Activated naive CD4-positive, alpha-beta T cell treated with anti-CD3 and anti-CD28 coated beads, Interleukin-2, amount 50 U/mL, for 72 hours (primary cell): Measurements from ENCODE around the gene COX14. TPM values are rescaled to one million over a fixed set of nuclear protein-coding genes. Genes with fewer than 3 reads are reported as not detected.
"Not testable (repeated sequence)": the region's sequence is repeated elsewhere in the genome, so short reads cannot be mapped to it uniquely, and the experiment has no call there.

Experiments
- ATAC-seq, 2 donors: fragments of 150-1000 bp; cut with Tn5 transposase; 2 replicates each; pipeline ENCODE4 v1.10.0; 2021; ENCODE audit warnings: mild to moderate bottlenecking in 2 of 2, moderate library complexity in 2 of 2
- DNase-seq, 2 donors: peaks; one replicate each; pipeline ENCODE4 v3.0.0; 2021 to 2022; ENCODE audit warnings: low spot score in 2 of 2
- H3K27ac Mint-ChIP-seq, 2 donors: one replicate each; pipeline ENCODE4 v1.8.0; 2022; ENCODE audit warnings: mild to moderate bottlenecking in 2 of 2, mixed read lengths in 2 of 2
- H3K36me3 Mint-ChIP-seq, 2 donors: one replicate each; pipeline ENCODE4 v1.8.0; 2022; ENCODE audit warnings: mixed read lengths in 2 of 2
- H3K9me3 Mint-ChIP-seq, 2 donors: one replicate each; pipeline ENCODE4 v1.8.0; 2022; ENCODE audit warnings: mixed read lengths in 2 of 2
- total RNA-seq, 2 donors: library from RNA; stranded (reverse); gene quantifications; one replicate each; pipeline ENCODE4 v1.2.3, GENCODE V29; 2022

The COX14 gene
- total RNA-seq, 2 donors from 2014 or later: 46.0 to 48.5 TPM

DNA sequence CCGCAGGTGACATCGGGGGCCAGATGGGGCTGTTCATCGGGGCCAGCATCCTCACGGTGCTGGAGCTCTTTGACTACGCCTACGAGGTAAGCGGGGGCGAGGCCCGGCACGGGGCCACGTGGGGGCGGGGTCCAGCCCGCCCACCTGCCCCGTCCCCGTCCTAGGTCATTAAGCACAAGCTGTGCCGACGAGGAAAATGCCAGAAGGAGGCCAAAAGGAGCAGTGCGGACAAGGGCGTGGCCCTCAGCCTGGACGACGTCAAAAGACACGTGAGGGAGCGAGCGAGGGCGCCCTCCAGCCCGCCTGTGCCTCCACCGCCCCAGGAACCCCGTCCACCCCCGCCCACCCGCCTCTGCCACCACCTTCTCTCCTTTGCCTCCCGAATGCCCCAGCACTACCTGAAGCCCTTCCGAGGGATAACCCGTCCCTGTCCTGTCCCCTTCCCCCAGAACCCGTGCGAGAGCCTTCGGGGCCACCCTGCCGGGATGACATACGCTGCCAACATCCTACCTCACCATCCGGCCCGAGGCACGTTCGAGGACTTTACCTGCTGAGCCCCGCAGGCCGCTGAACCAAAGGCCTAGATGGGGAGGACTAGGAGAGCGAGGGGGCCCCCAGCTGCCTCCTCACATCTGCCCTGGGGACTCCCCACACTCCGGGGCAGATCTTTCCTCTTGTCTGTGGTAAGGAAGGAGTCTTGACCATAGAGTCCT lies 30.8 kb upstream of the COX14 start:
- ATAC-seq: no peak
- Mint-ChIP-seq H3K27ac (peak overlapping the region in 1 of 2 donors; percentile 88), H3K9me3 (no peaks in the 10 kb centered on the region), H3K36me3 (no peaks in the 10 kb centered on the region)
- no peak for DNase-seq

DNA sequence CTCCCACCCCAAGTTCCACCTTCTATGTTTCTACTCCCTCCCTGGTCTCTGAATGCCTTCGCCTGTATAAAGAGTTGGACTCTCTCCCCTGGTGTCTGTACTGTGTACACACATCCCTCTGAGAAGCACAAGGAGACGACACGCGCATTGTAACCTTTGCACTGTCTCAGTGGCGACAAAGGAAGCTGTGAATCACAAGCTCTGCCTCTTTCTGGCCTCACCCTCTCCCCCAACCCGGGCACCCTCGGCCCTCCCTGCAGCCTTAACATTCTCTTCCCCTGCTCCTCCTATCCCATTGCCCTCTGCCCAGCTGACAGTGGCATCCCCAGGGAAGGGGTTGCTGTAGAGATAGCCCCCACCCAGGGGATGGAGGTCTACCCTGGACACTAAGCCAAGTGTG lies 29.4 kb upstream of the COX14 start:
- no peaks in the 10 kb centered on the region for H3K36me3 Mint-ChIP-seq
- H3K9me3 Mint-ChIP-seq: no peaks in the 10 kb centered on the region
- no peak for DNase-seq
- peak overlapping the region in 1 of 2 donors; percentile 88 for H3K27ac Mint-ChIP-seq
- ATAC-seq: no peak

DNA sequence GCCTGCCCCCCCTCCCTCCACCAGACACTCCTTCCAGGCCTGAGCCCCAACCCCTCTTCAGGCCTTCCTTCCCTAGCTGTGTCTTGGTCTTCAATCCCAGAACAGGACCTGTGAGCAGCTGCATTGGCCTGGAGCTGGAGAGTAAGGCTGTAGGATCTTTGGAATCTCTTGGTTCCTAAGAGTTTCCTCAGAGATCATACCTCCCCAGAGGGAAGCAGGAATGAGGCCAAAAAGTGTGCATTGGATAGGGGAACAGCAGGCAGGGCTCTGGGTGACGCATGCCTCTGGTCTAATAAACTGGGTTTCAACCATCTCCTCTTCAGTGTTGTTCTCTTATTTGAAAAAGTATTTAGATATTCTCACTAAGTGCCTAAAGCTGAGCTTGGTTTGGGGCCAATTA lies 28.7 kb upstream of the COX14 start:
- peak overlapping the region; percentile 79 to 88 for H3K27ac Mint-ChIP-seq
- no peaks in the 10 kb centered on the region for H3K9me3 Mint-ChIP-seq
- H3K36me3 Mint-ChIP-seq: no peaks in the 10 kb centered on the region
- DNase-seq (no peak), ATAC-seq (no peak)

DNA sequence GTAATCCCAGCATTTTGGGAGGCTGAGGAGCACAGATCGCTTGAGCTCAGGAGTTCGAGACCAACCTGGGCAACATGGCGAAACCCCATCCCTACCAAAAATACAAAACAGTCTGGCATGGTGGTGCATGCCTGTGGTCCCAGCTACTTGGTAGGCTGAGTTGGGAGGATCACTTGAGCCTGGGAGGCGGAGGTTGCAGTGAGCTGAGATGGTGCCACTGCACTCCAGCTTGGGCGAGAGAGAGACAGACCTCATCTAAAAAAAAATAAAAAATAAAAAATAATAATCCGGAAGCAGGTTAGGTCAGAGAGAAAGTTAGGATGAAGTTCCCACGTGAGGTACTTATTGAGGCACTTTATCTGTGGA lies 27.6 kb upstream of the COX14 start:
- DNase-seq, H3K9me3 Mint-ChIP-seq, H3K36me3 Mint-ChIP-seq, ATAC-seq: not testable (repeated sequence)
- peak overlapping the region; percentile 94 for H3K27ac Mint-ChIP-seq

DNA sequence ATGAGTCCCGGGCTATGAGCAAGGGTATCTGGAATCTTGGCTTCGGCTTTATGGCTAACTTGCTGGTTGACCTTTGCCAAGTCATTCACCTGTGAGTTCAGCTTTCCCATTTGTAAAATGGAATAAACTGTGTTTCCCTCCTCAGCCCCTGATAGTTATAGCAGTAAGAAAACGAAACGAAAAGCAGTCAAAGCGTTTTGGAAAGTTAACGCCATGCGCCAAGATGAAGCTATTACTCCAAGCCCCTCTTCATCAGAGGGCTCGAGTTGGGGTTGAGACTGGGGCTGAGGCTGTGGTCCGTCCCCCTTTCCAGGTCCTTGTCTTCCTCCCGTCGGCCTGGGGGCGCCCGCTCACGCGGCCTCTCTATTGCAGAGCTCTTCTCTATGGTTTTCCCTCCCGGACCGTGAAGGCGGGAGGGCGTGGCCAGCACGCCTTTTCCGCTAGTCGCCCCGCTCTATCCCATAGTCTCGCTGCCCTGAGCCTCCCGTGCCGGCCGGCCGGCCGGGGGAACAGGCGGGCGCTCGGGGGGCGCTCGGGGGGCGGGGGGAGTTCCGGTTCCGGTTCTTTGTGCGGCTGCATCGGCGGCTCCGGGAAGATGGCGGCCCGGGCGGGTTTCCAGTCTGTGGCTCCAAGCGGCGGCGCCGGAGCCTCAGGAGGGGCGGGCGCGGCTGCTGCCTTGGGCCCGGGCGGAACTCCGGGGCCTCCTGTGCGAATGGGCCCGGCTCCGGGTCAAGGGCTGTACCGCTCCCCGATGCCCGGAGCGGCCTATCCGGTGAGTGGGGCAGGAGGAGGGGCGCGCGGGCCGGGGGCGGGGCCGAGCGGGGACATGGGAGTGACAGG lies 27.0 kb upstream of the COX14 start, which contains the start of gene SMARCD1:
TSS of gene SMARCD1 (plus strand) at position 568 of the 840 bp plus-strand sequence. CDS start at position 596, 28 bp downstream.
- ATAC-seq: peak; percentile 87 to 94
- Mint-ChIP-seq H3K36me3 (no peaks in the 10 kb centered on the region), H3K9me3 (no peaks in the 10 kb centered on the region), H3K27ac (peak within 1 kb of the TSS; percentile 94)
- peak; percentile 79 to 81 for DNase-seq

DNA sequence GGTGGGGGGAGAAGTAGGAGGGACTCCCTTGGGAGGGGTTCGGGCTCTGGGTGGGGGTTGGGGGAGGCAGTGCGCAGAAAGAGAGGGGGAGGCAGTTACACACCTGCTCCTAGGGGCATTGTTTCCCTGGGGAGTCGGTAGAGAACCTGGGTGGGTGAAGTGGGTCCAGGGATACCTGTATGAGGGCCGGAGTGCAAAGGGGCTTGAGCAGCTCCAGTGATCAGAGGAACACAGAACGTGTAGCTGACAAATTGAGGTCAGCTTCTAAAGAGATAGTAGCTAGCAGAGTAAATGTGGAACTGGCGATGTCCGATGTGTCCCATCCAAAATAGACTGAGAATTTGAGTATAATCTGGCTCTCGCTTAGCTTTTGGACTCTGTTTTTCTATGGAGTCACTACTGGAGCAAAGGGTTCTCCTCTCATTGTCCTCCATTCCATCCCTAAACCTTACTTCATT lies 26.4 kb upstream of the COX14 start:
- DNase-seq (no peak), ATAC-seq (no peak)
- H3K27ac Mint-ChIP-seq: peak overlapping the region; percentile 78 to 94
- no peaks in the 10 kb centered on the region for H3K36me3 Mint-ChIP-seq
- H3K9me3 Mint-ChIP-seq: no peaks in the 10 kb centered on the region

DNA sequence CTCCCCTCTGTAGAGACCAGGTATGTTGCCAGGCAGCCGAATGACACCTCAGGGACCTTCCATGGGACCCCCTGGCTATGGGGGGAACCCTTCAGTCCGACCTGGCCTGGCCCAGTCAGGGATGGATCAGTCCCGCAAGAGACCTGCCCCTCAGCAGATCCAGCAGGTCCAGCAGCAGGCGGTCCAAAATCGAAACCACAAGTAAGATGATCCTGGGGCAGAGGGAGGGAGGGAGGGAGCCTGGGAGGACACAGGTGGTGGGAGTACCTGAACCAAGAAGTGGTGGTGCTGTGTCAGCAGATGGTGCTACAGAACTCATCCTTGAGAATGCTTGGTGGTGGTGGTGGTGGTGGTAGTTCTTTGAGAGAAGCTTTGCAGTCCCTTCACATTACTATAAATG lies 25.9 kb upstream of the COX14 start:
- no peak for ATAC-seq
- Mint-ChIP-seq H3K9me3 (no peaks in the 10 kb centered on the region), H3K36me3 (no peaks in the 10 kb centered on the region), H3K27ac (peak overlapping the region; percentile 2 to 94)
- DNase-seq: no peak

DNA sequence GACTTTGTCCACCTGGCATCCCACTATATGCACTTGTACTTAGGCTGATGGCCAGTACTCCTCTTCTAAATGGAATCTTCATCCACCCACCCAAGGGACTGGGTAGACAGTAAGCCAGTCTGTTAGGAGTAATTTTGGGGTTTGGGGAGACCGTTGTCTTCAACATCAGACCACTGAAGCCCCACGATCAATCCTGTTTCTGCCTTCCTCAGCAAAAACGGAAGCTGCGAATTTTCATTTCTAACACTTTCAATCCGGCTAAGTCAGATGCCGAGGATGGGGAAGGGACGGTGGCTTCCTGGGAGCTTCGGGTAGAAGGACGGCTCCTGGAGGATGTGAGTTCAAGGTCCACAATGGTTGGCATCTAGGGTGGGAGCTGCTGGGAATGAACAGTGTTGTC lies 24.9 kb upstream of the COX14 start:
- ATAC-seq (no peak), DNase-seq (no peak)
- Mint-ChIP-seq H3K9me3 (no peaks in the 10 kb centered on the region), H3K36me3 (no peaks in the 10 kb centered on the region), H3K27ac (peak overlapping the region; percentile 82 to 94)

DNA sequence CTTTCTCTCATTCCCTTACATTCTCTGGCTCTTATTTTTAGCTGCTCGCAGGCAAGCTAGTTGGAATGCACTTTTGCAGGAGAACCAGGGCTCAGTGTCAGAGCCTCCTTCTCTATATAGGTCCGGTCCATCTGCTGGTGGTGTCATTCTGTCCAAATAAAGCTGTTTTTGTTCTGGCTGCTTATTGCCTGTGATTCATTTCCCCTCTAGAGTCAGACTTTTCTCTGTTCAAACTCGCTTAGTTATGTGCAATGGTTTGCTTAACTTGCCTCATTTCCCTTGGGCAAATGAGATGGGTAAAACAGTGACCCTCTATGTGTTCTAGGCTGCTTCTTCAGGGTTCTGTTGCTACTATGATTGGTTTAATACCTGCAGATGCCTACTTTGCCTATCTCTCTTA lies 24.0 kb upstream of the COX14 start:
- H3K9me3 Mint-ChIP-seq: no peaks in the 10 kb centered on the region
- no peak for ATAC-seq

DNA sequence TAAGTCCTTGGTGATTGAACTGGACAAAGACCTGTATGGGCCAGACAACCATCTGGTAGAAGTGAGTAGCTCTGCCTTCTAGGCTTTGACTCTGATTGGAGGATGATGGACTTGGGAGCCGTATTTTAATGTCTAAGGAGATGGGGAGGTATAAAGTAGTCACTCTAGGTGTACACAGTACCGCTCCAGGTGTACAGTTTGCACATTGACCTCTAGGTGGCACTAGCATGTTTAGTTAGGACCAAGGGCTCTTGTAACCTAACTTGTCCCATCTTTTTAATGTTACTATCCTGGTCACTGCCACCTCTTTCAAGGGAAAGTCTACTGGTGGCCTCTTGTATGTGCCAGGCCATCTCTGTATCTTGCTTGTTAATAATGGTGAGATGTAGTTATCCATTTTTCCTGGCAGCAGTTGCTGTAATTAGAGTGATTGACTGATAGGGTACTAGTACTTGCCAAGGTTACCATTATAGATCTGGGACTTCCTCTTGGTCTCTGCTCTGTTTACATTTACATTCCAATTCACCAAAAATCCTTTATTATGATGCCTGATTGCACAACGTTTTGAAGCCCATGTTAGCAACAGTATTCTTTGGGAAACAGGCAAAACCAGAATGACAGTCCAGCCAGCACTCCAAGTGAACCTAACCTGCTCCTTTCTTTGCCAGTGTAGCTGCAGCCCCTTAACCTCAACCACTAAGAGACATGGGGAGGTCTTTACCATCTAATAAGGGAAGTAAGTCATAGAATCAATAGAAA lies 23.3 kb upstream of the COX14 start:
- peak; percentile 37 to 56 for ATAC-seq
- Mint-ChIP-seq H3K9me3 (no peaks in the 10 kb centered on the region), H3K27ac (peak overlapping the region in 1 of 2 donors; percentile 23), H3K36me3 (no peaks in the 10 kb centered on the region)
- peak in 1 of 2 donors; percentile 62 for DNase-seq

More for the DNA sequence above, 24.0 kb upstream of the COX14 start:
- DNase-seq: no peak
- no peaks in the 10 kb centered on the region for H3K36me3 Mint-ChIP-seq
- peak overlapping the region; percentile 23 to 82 for H3K27ac Mint-ChIP-seq

DNA sequence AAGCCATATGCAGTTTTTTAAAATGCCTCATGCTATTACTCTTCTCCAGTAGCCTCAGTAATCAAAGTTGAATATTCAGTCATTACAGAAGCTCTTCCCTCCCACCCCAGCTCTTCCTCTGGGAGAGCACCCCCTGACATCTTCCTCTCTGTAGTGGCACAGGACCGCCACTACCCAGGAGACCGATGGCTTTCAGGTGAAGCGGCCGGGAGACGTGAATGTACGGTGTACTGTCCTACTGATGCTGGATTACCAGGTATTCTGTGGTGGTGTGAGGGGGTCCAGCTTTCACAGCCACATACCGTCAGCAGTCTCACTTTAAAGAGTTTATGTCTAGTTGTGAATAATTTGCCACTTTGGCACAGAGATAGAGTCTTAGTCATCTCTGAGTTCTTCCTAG lies 22.3 kb upstream of the COX14 start:
- ATAC-seq: no peak

DNA sequence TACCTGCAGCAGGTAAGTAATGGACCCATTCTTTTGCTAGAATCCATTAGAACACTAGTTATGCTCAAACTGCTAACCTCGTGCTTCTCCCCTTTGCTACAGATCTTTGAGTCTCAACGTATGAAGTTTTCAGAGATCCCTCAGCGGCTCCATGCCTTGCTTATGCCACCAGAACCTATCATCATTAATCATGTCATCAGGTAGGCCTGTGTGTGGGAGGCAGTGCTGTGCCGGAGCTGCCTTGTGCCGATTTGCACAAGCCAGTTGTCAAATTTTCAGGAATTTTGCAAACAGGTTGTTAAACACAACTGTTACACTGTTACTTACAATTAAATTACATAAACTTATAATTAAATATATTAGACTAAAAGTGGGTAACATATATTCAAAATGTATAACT lies 21.6 kb upstream of the COX14 start:
- Mint-ChIP-seq H3K36me3 (peaks cover 0 to under 1% of the 10 kb centered on the region in 2 donors), H3K9me3 (no peaks in the 10 kb centered on the region), H3K27ac (no peak overlapping the region)
- no peak for DNase-seq
- no peak for ATAC-seq

More for the DNA sequence above, 22.3 kb upstream of the COX14 start:
- Mint-ChIP-seq H3K9me3 (no peaks in the 10 kb centered on the region), H3K36me3 (no peaks in the 10 kb centered on the region), H3K27ac (peak overlapping the region in 1 of 2 donors; percentile 14)
- DNase-seq: no peak

DNA sequence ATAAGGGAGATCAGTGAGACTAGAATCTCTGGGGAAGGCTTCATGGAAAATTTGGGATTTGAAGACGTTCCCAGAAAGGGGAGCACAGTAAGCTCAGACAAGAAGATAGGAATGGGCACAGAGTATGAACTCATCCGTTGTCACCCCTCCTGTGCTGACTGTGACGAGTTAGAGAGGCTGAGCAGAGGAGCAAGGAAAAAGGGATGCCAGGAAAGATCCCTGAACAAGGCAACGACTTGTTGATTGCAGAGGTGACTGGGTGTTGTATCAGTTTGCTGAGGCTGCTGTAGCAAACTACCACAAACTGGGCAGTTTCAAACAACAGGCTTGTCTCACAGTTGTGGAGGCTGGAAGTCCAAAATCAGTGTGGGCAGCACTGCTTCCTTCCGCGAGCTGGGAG lies 14.1 kb upstream of the COX14 start:
- DNase-seq (no peak), ATAC-seq (no peak)
- Mint-ChIP-seq H3K36me3 (peaks cover 4 to 15% of the 10 kb centered on the region in 2 donors), H3K9me3 (no peaks in the 10 kb centered on the region), H3K27ac (peak overlapping the region in 1 of 2 donors; percentile 90)

DNA sequence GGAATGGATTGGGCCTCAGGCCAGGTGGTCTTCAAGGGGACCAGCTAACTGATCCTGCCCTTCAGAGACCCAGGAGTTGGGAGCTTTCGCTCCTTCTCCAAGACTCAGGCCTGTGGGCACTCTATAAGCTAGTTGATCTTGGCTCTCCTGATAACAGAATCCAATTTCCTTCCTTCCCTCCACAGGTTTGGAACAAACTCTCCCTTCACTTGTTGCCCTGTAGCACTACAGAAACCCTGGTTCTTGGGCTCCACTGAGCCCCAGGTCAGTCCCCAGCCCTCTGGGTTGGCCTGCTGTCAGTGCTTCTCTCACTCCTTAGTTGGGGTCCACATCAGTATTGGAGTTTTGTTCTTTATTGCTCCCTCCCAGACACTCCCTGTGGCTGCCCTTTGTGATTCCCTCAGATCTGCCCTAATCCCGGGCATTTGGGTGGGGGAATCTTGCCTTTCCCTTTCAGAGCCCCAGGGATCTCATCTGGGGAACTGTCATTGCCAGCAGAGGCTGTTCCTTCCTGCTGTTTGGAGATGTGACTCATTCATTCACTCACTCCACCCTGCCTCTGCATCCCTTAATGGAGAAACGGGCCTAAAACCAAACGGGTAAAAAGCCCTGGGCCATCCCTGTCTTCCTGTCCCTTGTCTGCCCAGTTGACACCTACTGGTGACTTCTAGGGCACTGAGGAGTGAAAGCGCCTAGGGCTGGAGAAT lies 12.6 kb upstream of the COX14 start:
- Mint-ChIP-seq H3K36me3 (peaks cover 4 to 15% of the 10 kb centered on the region in 2 donors), H3K9me3 (no peaks in the 10 kb centered on the region), H3K27ac (peak overlapping the region in 1 of 2 donors; percentile 49)
- ATAC-seq: no peak
- DNase-seq: no peak

DNA sequence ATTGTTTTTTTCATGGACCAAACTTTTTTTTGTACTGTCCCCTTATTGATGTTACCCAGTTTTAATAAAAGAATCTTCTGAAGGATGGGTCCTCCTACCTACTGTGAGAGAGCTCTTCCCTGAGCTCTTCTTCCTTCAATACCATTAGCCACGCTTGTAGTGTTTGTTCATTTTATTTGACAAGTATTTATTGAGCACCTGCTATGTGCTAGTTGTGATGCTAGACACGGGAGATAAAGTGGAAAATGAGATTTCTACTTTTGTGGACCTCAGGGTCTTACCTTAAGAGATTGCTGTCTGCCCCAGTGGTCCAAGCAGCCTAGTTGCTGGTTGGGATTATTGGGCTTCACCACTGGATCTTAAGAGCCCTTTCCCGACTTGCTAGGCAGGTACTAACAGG lies 11.5 kb upstream of the COX14 start:
- no peak for DNase-seq
- peaks cover 4 to 13% of the 10 kb centered on the region in 2 donors for H3K36me3 Mint-ChIP-seq
- no peaks in the 10 kb centered on the region for H3K9me3 Mint-ChIP-seq
- H3K27ac Mint-ChIP-seq: peak overlapping the region in 1 of 2 donors; percentile 49
- ATAC-seq: no peak

DNA sequence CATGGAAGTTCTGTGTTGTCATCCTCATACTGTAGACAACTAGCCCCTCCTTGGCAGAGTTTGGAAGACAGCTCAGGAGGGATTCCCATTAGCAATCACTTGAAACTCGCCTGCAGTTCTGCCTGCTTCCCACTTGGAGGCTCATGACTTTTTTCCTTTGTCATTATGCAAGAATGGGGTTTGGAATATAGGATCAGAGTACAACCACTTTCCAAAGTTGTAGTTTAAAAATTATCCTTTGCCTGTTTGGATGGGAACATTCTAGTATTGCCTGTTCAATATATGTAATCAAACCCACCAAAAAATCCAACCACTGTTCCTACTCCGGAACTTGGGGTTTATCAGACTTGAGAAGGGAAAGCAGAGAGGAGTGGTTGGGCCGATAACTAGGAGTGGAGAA lies 10.4 kb upstream of the COX14 start:
- DNase-seq: no peak
- no peak for ATAC-seq
- peaks cover 2 to 4% of the 10 kb centered on the region in 2 donors for H3K36me3 Mint-ChIP-seq
- H3K27ac Mint-ChIP-seq: no peak overlapping the region
- no peaks in the 10 kb centered on the region for H3K9me3 Mint-ChIP-seq
